ENCODE results near the gene INPP5A.

The INPP5A gene

GRCh38 chr10:132517951-132518521, 19.6 kb upstream of the INPP5A start:
- no peak for DNase-seq (ENCODE audit: low read depth, low spot score)

- DNase-seq (ENCODE audit: low read depth, low spot score), result peak; percentile 61
Observed at GRCh38 chr10:132518572-132519381, 18.8 kb upstream of the INPP5A start.

- DNase-seq (ENCODE audit: low read depth, low spot score), result no peak
Observed at GRCh38 chr10:132519382-132520176, 18.0 kb upstream of the INPP5A start.

GRCh38 chr10:132520177-132520811, 17.3 kb upstream of the INPP5A start:
- DNase-seq (ENCODE audit: low read depth, low spot score), result no peak

- no peak for DNase-seq (ENCODE audit: low read depth, low spot score)
Observed at GRCh38 chr10:132521041-132521465, 16.5 kb upstream of the INPP5A start.

- DNase-seq (ENCODE audit: low read depth, low spot score), result no peak
Observed at GRCh38 chr10:132521466-132522102, 16.0 kb upstream of the INPP5A start.

- no peak for DNase-seq (ENCODE audit: low read depth, low spot score)
Observed at GRCh38 chr10:132522521-132523411, 14.8 kb upstream of the INPP5A start.

GRCh38 chr10:132523561-132524442, 13.8 kb upstream of the INPP5A start:
- no peak for DNase-seq (ENCODE audit: low read depth, low spot score)

GRCh38 chr10:132524443-132525285, 12.9 kb upstream of the INPP5A start:
- DNase-seq (ENCODE audit: low read depth, low spot score), result no peak

- DNase-seq (ENCODE audit: low read depth, low spot score), result no peak
Observed at GRCh38 chr10:132526676-132527075, 10.9 kb upstream of the INPP5A start.

GRCh38 chr10:132527339-132528063, 10.1 kb upstream of the INPP5A start:
- DNase-seq (ENCODE audit: low read depth, low spot score), result no peak

- DNase-seq (ENCODE audit: low read depth, low spot score), result no peak
Observed at GRCh38 chr10:132528064-132528691, 9.4 kb upstream of the INPP5A start.

- DNase-seq (ENCODE audit: low read depth, low spot score), result no peak
Observed at GRCh38 chr10:132532179-132532578, 5.4 kb upstream of the INPP5A start.

GRCh38 chr10:132532749-132533560, 4.6 kb upstream of the INPP5A start:
- no peak for DNase-seq (ENCODE audit: low read depth, low spot score)

- no peak for DNase-seq (ENCODE audit: low read depth, low spot score)
Observed at GRCh38 chr10:132533571-132534260, 3.9 kb upstream of the INPP5A start.
